ENCODE results near the gene HDAC7. TPM values are rescaled to one million over a fixed set of nuclear protein-coding genes. Genes with fewer than 3 reads are reported as not detected.
A peak's percentile ranks its signal among the peaks of the same experiment; 100 is the strongest.

Gene HDAC7
- total RNA-seq, 2 donors from 2014 or later: 146 to 154 TPM

DNA sequence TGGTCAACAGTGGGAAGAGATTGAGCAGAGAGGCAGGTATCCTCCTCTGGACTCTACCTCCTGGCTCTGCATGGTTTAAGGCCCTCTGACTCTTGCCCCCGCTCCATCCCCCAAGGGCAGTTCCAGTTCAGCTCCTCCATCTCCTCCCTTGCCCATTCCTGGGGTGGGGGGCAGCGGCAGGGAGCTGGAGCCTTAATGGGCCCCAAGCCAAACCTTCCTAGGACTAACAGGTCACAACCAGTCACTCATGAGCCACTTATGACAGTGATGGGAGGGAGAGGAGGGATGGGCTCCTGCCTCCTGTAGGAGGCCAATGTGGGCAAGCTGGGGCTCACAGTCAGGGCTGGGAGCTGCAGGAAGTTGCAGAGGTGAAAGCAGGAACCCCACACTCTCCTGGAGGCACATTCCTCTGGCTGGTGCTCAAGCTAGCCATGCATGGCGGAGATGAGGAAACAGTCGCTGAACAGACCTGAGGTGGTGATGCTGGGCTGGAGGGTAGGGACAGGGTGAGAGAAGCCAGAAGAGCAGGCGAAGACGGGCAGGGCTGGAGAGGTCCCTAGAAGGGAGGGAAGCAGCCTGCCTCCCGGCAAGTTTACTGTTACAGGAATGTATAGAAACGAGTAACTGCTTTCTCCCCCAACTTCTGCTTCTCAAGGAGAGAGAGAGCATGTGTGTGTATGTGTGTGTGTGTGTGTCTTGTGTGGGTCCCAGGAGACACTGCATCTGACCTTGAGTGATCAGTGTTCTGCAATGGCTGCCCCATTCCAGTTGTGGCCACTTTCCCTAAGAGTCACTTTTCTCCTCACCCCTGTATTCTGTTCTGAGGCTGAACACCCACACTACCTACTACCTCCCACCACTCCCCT is 56.0 kb downstream of the HDAC7 start:
- TF ChIP-seq, protein P1, sequence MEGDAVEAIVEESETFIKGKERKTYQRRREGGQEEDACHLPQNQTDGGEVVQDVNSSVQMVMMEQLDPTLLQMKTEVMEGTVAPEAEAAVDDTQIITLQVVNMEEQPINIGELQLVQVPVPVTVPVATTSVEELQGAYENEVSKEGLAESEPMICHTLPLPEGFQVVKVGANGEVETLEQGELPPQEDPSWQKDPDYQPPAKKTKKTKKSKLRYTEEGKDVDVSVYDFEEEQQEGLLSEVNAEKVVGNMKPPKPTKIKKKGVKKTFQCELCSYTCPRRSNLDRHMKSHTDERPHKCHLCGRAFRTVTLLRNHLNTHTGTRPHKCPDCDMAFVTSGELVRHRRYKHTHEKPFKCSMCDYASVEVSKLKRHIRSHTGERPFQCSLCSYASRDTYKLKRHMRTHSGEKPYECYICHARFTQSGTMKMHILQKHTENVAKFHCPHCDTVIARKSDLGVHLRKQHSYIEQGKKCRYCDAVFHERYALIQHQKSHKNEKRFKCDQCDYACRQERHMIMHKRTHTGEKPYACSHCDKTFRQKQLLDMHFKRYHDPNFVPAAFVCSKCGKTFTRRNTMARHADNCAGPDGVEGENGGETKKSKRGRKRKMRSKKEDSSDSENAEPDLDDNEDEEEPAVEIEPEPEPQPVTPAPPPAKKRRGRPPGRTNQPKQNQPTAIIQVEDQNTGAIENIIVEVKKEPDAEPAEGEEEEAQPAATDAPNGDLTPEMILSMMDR (conservative IDR thresholded peaks at IDR 0.05): no peak
- no peaks in the 10 kb centered on the region for H3K9me3 Mint-ChIP-seq
- no peak overlapping the region for H3K27ac Mint-ChIP-seq
- no peaks in the 10 kb centered on the region for H3K9me3 ChIP-seq (ENCODE audit: control insufficient read depth, low read length)
- no peak for DNase-seq
- peaks cover 2% of the 10 kb centered on the region for H3K36me3 Mint-ChIP-seq (ENCODE audit: low read depth)
- H3K27me3 ChIP-seq (ENCODE audit: control insufficient read depth, insufficient read depth, low read length, poor library complexity, severe bottlenecking): no peaks in the 10 kb centered on the region
- no peak overlapping the region for H3K4me3 Mint-ChIP-seq
- H3K27me3 Mint-ChIP-seq (ENCODE audit: insufficient read depth): no peaks in the 10 kb centered on the region
- peaks cover under 1% of the 10 kb centered on the region for H3K4me1 ChIP-seq (ENCODE audit: control insufficient read depth, insufficient read depth, low read length)
- no peak overlapping the region for H3K27ac ChIP-seq (ENCODE audit: low read depth, low read length)
- 79 to 85% methylated on average over 6 to 8 of the region's 8 CpGs for WGBS, 2 experiments (ENCODE audit: insufficient coverage in 1 of 2, insufficient read length in 1 of 2)
- no peak overlapping the region for H3K4me3 ChIP-seq (ENCODE audit: low read length)
- H3K9ac ChIP-seq (ENCODE audit: extremely low read depth, low read length, poor library complexity, severe bottlenecking): no peak overlapping the region
- H3K36me3 ChIP-seq (ENCODE audit: control insufficient read depth, insufficient read depth, low read length): no peaks in the 10 kb centered on the region
- H3K4me1 Mint-ChIP-seq: no peaks in the 10 kb centered on the region

DNA sequence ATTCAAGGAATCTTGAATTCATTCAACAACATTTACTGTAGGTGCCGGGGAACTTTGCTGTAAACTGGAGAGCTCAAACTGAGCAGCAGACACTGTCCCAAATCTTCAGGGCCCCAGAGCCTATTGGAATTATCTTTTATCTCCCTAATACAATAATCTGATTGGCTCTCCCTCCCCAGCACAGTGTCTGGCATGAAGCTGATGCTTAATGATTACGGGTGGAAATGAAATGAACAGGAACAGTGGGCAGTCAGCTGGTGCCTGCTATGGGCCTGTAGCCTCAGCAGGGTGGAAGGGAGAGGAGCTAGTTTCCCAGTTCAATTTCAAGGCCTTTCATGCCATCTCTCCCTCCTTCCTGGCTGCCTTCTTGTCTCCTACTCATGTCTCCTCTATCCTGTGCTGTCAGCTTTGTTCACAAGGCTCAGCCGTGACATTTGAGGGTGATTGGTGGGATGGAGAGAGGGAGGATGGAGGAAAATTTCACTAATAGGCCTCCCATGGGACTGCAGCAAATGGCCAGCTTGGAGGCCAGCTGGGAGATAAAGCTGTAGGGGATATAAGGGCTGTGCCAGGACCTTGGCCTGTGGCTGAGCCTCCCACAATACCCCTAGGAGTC is 56.7 kb downstream of the HDAC7 start:
- no peaks in the 10 kb centered on the region for H3K27me3 ChIP-seq (ENCODE audit: control insufficient read depth, insufficient read depth, low read length, poor library complexity, severe bottlenecking)
- DNase-seq: no peak
- no peaks in the 10 kb centered on the region for H3K36me3 ChIP-seq (ENCODE audit: control insufficient read depth, insufficient read depth, low read length)
- WGBS, 2 experiments (ENCODE audit: insufficient coverage in 1 of 2, insufficient read length in 1 of 2): 88 to 93% methylated on average over 1 to 3 of the region's 3 CpGs
- H3K4me3 ChIP-seq (ENCODE audit: low read length): no peak overlapping the region
- Mint-ChIP-seq H3K4me3 (no peak overlapping the region), H3K36me3 (ENCODE audit: low read depth) (peaks cover 2% of the 10 kb centered on the region), H3K4me1 (no peaks in the 10 kb centered on the region), H3K9me3 (no peaks in the 10 kb centered on the region), H3K27me3 (ENCODE audit: insufficient read depth) (no peaks in the 10 kb centered on the region), H3K27ac (no peak overlapping the region)
- H3K9me3 ChIP-seq (ENCODE audit: control insufficient read depth, low read length): no peaks in the 10 kb centered on the region
- no peak overlapping the region for H3K9ac ChIP-seq (ENCODE audit: extremely low read depth, low read length, poor library complexity, severe bottlenecking)
- TF ChIP-seq, protein P1 (conservative IDR thresholded peaks at IDR 0.05): no peak
- peaks cover 1% of the 10 kb centered on the region for H3K4me1 ChIP-seq (ENCODE audit: control insufficient read depth, insufficient read depth, low read length)
- H3K27ac ChIP-seq (ENCODE audit: low read depth, low read length): no peak overlapping the region

DNA sequence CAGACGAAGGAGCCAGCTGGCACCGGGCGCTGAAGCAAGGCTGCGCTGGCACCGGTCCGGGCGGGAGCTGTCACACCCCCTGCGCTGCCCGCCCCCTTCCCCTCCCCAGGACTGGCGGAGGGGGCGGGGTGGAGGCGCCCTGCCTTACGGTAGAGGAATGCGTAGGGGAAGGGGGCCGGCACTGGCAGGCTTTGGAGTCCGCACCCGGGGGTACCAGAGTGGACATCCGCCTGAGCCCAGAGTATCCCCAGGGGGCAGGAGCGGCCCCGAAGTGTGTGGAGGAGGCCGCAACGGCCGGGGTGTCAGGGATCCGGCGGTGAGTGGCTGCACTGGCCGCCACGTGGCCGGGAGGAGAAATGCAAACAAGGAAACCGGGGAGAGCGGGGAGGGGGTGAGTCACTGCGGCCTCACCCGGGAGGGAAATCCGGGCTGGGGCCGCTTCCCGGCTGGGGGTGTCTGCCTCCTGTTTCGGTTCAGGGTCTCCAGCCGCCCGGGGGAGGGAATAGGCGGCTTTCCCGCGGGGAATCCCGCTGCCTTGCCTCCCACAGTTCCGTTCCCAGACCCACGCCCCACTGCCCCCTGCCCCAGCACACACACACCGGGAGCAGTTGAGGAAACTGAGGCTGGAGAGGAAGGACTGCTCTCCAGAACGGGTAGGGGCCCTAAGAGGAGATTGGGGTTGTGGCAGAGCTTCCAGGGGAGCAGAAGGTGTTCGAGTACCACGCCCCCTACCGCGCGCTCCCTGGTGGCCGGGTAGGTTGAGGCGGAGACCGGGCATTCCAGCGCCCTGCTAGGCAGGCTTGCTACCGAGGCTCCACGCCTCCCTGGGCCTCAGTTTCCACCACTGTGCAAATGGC is 60.6 kb downstream of the HDAC7 start, which contains the start of gene RAPGEF3:
RAPGEF3 (minus strand) TSS at position 47 of the 857 bp plus-strand sequence. CDS start 324 bp downstream, outside the sequence.
- H3K4me1 Mint-ChIP-seq: peaks cover 35% of the 10 kb centered on the region
- Histone ChIP-seq H3K36me3 (ENCODE audit: control insufficient read depth, insufficient read depth, low read length) (no peaks in the 10 kb centered on the region), H3K9me3 (ENCODE audit: control insufficient read depth, low read length) (no peaks in the 10 kb centered on the region), H3K4me3 (ENCODE audit: low read length) (peak within 1 kb of the TSS; percentile 77), H3K4me1 (ENCODE audit: control insufficient read depth, insufficient read depth, low read length) (peaks cover 6% of the 10 kb centered on the region), H3K27me3 (ENCODE audit: control insufficient read depth, insufficient read depth, low read length, poor library complexity, severe bottlenecking) (no peaks in the 10 kb centered on the region), H3K9ac (ENCODE audit: extremely low read depth, low read length, poor library complexity, severe bottlenecking) (peak within 1 kb of the TSS; percentile 71), H3K27ac (ENCODE audit: low read depth, low read length) (no peak within 1 kb of the TSS)
- H3K27ac Mint-ChIP-seq: peak within 1 kb of the TSS; percentile 87
- H3K9me3 Mint-ChIP-seq: no peaks in the 10 kb centered on the region
- H3K4me3 Mint-ChIP-seq: peak within 1 kb of the TSS; percentile 67
- WGBS, 2 experiments (ENCODE audit: insufficient coverage in 1 of 2, insufficient read length in 1 of 2): 9 to 10% methylated on average over 29 to 57 of the region's 57 CpGs
- no peaks in the 10 kb centered on the region for H3K27me3 Mint-ChIP-seq (ENCODE audit: insufficient read depth)
- DNase-seq: peak; percentile 96
- H3K36me3 Mint-ChIP-seq (ENCODE audit: low read depth): peaks cover 4% of the 10 kb centered on the region
- TF ChIP-seq, protein P1 (conservative IDR thresholded peaks at IDR 0.05): peak; percentile 66

Measured in endodermal cell (in vitro differentiated cells).